Mammary epithelial cell (primary cell): Measurements from ENCODE around the gene ALG5.

Source experiments
- EZH2 ChIP-seq: IDR thresholded peaks from 2 replicates; pipeline ENCODE4 v1.6.1; 2012; ENCODE audit warnings: low read length, inconsistent platforms, borderline replicate concordance
- TF ChIP-seq, protein P1 (sequence below), 2 donors: IDR thresholded peaks in 1 of 2; conservative IDR thresholded peaks in 1 of 2; 2 replicates each; pipeline ENCODE4 v1.5.1; 2011 to 2012; ENCODE audit warnings: inconsistent platforms in 2 of 2, low read length in 2 of 2, mild to moderate bottlenecking in 2 of 2, control low read depth in 1 of 2, low read depth in 1 of 2; ENCODE audit not compliant: insufficient read depth in 1 of 2; ENCODE audit errors: extremely low read depth in 1 of 2

DNA sequence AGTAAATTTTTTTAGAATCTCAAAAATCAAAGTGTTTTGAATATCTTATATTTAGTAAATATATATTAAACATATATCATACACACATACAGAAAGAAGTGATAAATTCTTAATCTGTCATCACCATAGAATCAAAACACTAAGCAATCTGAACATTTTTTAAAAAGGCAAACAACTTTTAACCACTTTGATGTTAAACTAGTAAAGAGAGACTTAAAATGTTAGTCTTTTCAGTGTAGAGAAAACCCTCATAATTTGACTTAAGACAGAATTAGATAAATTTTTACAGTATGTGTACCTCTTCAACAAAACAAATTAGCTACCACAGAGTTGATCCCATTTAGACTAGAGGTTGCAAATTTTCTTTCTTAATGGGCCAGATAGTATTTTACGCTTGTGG is 46.9 kb upstream of the ALG5 start:
- no peak for TF ChIP-seq EZH2
- TF ChIP-seq, protein P1, sequence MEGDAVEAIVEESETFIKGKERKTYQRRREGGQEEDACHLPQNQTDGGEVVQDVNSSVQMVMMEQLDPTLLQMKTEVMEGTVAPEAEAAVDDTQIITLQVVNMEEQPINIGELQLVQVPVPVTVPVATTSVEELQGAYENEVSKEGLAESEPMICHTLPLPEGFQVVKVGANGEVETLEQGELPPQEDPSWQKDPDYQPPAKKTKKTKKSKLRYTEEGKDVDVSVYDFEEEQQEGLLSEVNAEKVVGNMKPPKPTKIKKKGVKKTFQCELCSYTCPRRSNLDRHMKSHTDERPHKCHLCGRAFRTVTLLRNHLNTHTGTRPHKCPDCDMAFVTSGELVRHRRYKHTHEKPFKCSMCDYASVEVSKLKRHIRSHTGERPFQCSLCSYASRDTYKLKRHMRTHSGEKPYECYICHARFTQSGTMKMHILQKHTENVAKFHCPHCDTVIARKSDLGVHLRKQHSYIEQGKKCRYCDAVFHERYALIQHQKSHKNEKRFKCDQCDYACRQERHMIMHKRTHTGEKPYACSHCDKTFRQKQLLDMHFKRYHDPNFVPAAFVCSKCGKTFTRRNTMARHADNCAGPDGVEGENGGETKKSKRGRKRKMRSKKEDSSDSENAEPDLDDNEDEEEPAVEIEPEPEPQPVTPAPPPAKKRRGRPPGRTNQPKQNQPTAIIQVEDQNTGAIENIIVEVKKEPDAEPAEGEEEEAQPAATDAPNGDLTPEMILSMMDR (conservative IDR thresholded peaks at IDR 0.05 in 1 of 2, IDR thresholded peaks at IDR 0.05 in 1 of 2; ENCODE audit: extremely low read depth in 1 of 2, insufficient read depth in 1 of 2, low read depth in 1 of 2, low read length in 2 of 2): no peak
